H1 (cell line): ENCODE results near the gene VWF. TPM values are rescaled to one million over a fixed set of nuclear protein-coding genes. Genes with fewer than 3 reads are reported as not detected.

Source experiments
- CTCF ChIA-PET: fragments of 300-600 bp; sonication (Branson Sonifier 250); formaldehyde crosslinking; loops from one replicate; lab custom pipeline; 2021; ENCODE audit not compliant: partially characterized antibody; lab: Charles Lee
- POLR2A ChIA-PET: fragments of 300-600 bp; sonication (Branson Sonifier 250); formaldehyde crosslinking; loops from one replicate; lab custom pipeline; 2021; ENCODE audit warnings: inconsistent platforms; ENCODE audit not compliant: partially characterized antibody; lab: Charles Lee
- DNase-seq, 2 experiments: peaks; one replicate each; pipeline versions ENCODE4 v3.0.0 to v3.0.0-alpha.2; 2010 to 2022; ENCODE audit warnings: low spot score in 2 of 2, low read depth in 1 of 2, mixed read lengths in 1 of 2
- FAIRE-seq: peaks from 2 replicates; lab custom pipeline; 2011; peaks lifted over from hg19 to GRCh38; lab: Jason Lieb, UNC
- H2AFZ ChIP-seq: 2 replicates; pipeline ENCODE4 v1.8.1; 2012; ENCODE audit warnings: low read length, inconsistent platforms
- H2AK5ac ChIP-seq: 2 replicates; pipeline ENCODE4 v1.6.1; 2013; ENCODE audit warnings: low read depth, low read length
- H2BK120ac ChIP-seq: replicated peaks from 2 replicates; pipeline ENCODE3; 2013; ENCODE audit warnings: low read depth, low read length, inconsistent platforms
- H2BK12ac ChIP-seq: 2 replicates; pipeline ENCODE4 v1.6.1; 2013; ENCODE audit warnings: low read depth, low read length
- H2BK15ac ChIP-seq: 2 replicates; pipeline ENCODE4 v1.6.1; 2013; ENCODE audit warnings: low read length
- H2BK20ac ChIP-seq: 2 replicates; pipeline ENCODE4 v1.6.1; 2013; ENCODE audit warnings: low read length
- H2BK5ac ChIP-seq: 2 replicates; pipeline ENCODE4 v1.6.1; 2013; ENCODE audit warnings: low read depth, low read length
- H3K14ac ChIP-seq: 2 replicates; pipeline ENCODE4 v1.6.1; 2013; ENCODE audit warnings: inconsistent platforms; ENCODE audit not compliant: insufficient read length
- H3K18ac ChIP-seq: 2 replicates; pipeline ENCODE4 v1.6.1; 2013; ENCODE audit warnings: low read length; ENCODE audit errors: extremely low read depth
- H3K23ac ChIP-seq: 2 replicates; pipeline ENCODE4 v1.6.1; 2013; ENCODE audit warnings: inconsistent platforms; ENCODE audit not compliant: insufficient read length
- H3K23me2 ChIP-seq: 2 replicates; pipeline ENCODE4 v1.6.1; 2013; ENCODE audit warnings: low read depth, low read length
- H3K27ac ChIP-seq: 2 replicates; pipeline ENCODE4 v1.6.1; 2011; ENCODE audit warnings: low read depth, low read length, inconsistent platforms
- H3K27me3 ChIP-seq, 4 experiments: replicated peaks in 1 of 4; 1 replicate in 1 of 4; 2 replicates in 3 of 4; pipeline versions ENCODE4 v1.6.1 to v1.8.1; 2011 to 2013; ENCODE audit warnings: low read length in 3 of 4, mild to moderate bottlenecking in 3 of 4, inconsistent platforms in 2 of 4, mixed read lengths in 2 of 4, moderate library complexity in 1 of 4; ENCODE audit not compliant: control insufficient read depth in 3 of 4, insufficient read depth in 3 of 4; ENCODE audit errors: extremely low read depth in 1 of 4
- H3K36me3 ChIP-seq, 4 experiments: 2 replicates each; pipeline versions ENCODE4 v1.6.1 to v1.8.1; 2011 to 2013; ENCODE audit warnings: mild to moderate bottlenecking in 4 of 4, low read length in 3 of 4, moderate library complexity in 2 of 4, control low read depth in 1 of 4, inconsistent platforms in 1 of 4; ENCODE audit not compliant: insufficient read depth in 4 of 4, control insufficient read depth in 2 of 4
- H3K4ac ChIP-seq: replicated peaks from 2 replicates; pipeline ENCODE3; 2013; ENCODE audit warnings: low read length, low read depth, mixed read lengths, inconsistent platforms; ENCODE audit not compliant: insufficient read length
- H3K4me1 ChIP-seq, 4 experiments: replicated peaks in 1 of 4; 1 replicate in 1 of 4; 2 replicates in 3 of 4; pipeline versions ENCODE4 v1.6.1 to v1.8.1; 2011 to 2013; ENCODE audit warnings: low read length in 3 of 4, inconsistent platforms in 2 of 4, mixed read lengths in 1 of 4; ENCODE audit not compliant: insufficient read depth in 4 of 4, control insufficient read depth in 3 of 4
- H3K4me2 ChIP-seq, 2 experiments: 2 replicates each; pipeline versions ENCODE4 v1.6.1 to v1.8.1; 2011 to 2013; ENCODE audit warnings: low read depth in 2 of 2, low read length in 2 of 2, control low read depth in 1 of 2, inconsistent platforms in 1 of 2, mild to moderate bottlenecking in 1 of 2; ENCODE audit not compliant: insufficient read depth in 1 of 2
- H3K4me3 ChIP-seq, 4 experiments: fragments of 200-600, 300-600 bp in 1 of 4; sonication (generic), shearing (Covaris generic), sonication (Bioruptor Twin) in 1 of 4; 2 replicates each; pipeline versions ENCODE4 v1.5.1 to v1.8.1; 2011 to 2016; ENCODE audit warnings: low read length in 4 of 4, low read depth in 3 of 4, control low read depth in 2 of 4, inconsistent platforms in 2 of 4, mild to moderate bottlenecking in 2 of 4, mixed read lengths in 1 of 4, moderate library complexity in 1 of 4; ENCODE audit not compliant: insufficient read depth in 2 of 4; ENCODE audit errors: extremely low read depth in 1 of 4
- H3K56ac ChIP-seq: replicated peaks from 2 replicates; pipeline ENCODE3; 2013; ENCODE audit warnings: low read depth, mild to moderate bottlenecking, mixed read lengths, low read length, inconsistent platforms; ENCODE audit not compliant: insufficient read length
- H3K79me1 ChIP-seq: 2 replicates; pipeline ENCODE4 v1.6.1; 2013; ENCODE audit warnings: low read depth, low read length, control low read depth
- H3K79me2 ChIP-seq, 2 experiments: 2 replicates each; pipeline versions ENCODE4 v1.6.1 to v1.8.1; 2012 to 2013; ENCODE audit warnings: low read length in 2 of 2, mild to moderate bottlenecking in 2 of 2, inconsistent platforms in 1 of 2; ENCODE audit not compliant: insufficient read depth in 2 of 2, control insufficient read depth in 1 of 2
- H3K9ac ChIP-seq, 4 experiments: replicated peaks in 1 of 4; 1 replicate in 1 of 4; 2 replicates in 3 of 4; pipeline versions ENCODE4 v1.6.1 to v1.8.1; 2011 to 2013; ENCODE audit warnings: low read depth in 3 of 4, low read length in 3 of 4, control low read depth in 2 of 4, mild to moderate bottlenecking in 2 of 4, moderate library complexity in 2 of 4, inconsistent platforms in 1 of 4; ENCODE audit errors: extremely low read depth in 1 of 4
- H3K9me3 ChIP-seq, 2 experiments: 2 replicates each; pipeline versions ENCODE4 v1.6.1 to v1.8.1; 2012 to 2013; ENCODE audit warnings: mild to moderate bottlenecking in 2 of 2, moderate library complexity in 2 of 2, control low read depth in 1 of 2, inconsistent platforms in 1 of 2, low read depth in 1 of 2, low read length in 1 of 2, mixed read lengths in 1 of 2; ENCODE audit not compliant: insufficient read depth in 2 of 2
- H4K20me1 ChIP-seq, 2 experiments: replicated peaks in 1 of 2; 2 replicates each; pipeline versions ENCODE3 to v1.8.1; 2011 to 2013; ENCODE audit warnings: inconsistent platforms in 2 of 2, low read length in 2 of 2, mild to moderate bottlenecking in 1 of 2; ENCODE audit not compliant: insufficient read depth in 2 of 2, control insufficient read depth in 1 of 2
- H4K5ac ChIP-seq: 2 replicates; pipeline ENCODE4 v1.6.1; 2013; ENCODE audit warnings: low read length, low read depth, mixed read lengths, inconsistent platforms; ENCODE audit not compliant: insufficient read length
- H4K8ac ChIP-seq: 2 replicates; pipeline ENCODE4 v1.8.0; 2013; ENCODE audit warnings: mild to moderate bottlenecking, moderate library complexity, low read length, inconsistent platforms; ENCODE audit not compliant: insufficient read depth; ENCODE audit errors: extremely low read depth
- H4K91ac ChIP-seq: replicated peaks from 2 replicates; pipeline ENCODE3; 2013; ENCODE audit warnings: low read length, mixed read lengths, inconsistent platforms; ENCODE audit not compliant: insufficient read length
- ATF3 ChIP-seq: IDR thresholded peaks from 2 replicates; pipeline ENCODE4 v1.6.1; 2011; ENCODE audit warnings: low read depth, mild to moderate bottlenecking, low read length; ENCODE audit not compliant: insufficient read depth
- BRCA1 ChIP-seq: IDR thresholded peaks from 2 replicates; pipeline ENCODE4 v1.6.1; 2012; ENCODE audit warnings: low read depth, low read length, improper control_type of control experiment
- CTCF ChIP-seq, 3 experiments: IDR thresholded peaks; 1 replicate in 2 of 3; 2 replicates in 1 of 3; pipeline versions ENCODE4 v1.5.1 to v1.6.1; 2011; ENCODE audit warnings: low read length in 3 of 3, mild to moderate bottlenecking in 3 of 3, inconsistent platforms in 2 of 3, low read depth in 1 of 3, moderate library complexity in 1 of 3; ENCODE audit not compliant: insufficient read depth in 1 of 3; ENCODE audit errors: control extremely low read depth in 1 of 3
- SAP30 ChIP-seq: fragments of 300-600 bp; sonication (generic); IDR thresholded peaks from 2 replicates; pipeline ENCODE4 v1.7.1; 2012; ENCODE audit warnings: low read length, moderate library complexity, mild to moderate bottlenecking, inconsistent platforms; ENCODE audit not compliant: insufficient read depth, insufficient replicate concordance
- SIN3A ChIP-seq, 2 experiments: IDR thresholded peaks in 1 of 2; conservative IDR thresholded peaks in 1 of 2; 2 replicates each; pipeline ENCODE4 v1.6.1; 2011 to 2012; ENCODE audit warnings: low read length in 2 of 2, improper control_type of control experiment in 1 of 2, low read depth in 1 of 2, mild to moderate bottlenecking in 1 of 2
- SP4 ChIP-seq: IDR thresholded peaks from 2 replicates; pipeline ENCODE4 v1.6.1; 2012; ENCODE audit warnings: low read length, inconsistent platforms
- SUZ12 ChIP-seq: fragments of 200-600 bp; sonication (generic); IDR thresholded peaks from 2 replicates; pipeline ENCODE4 v1.6.1; 2012; ENCODE audit warnings: mild to moderate bottlenecking, inconsistent platforms, low read length, moderate library complexity, mixed read lengths
- TBP ChIP-seq: IDR thresholded peaks from 2 replicates; pipeline ENCODE4 v1.6.1; 2011; ENCODE audit warnings: low read depth, low read length, improper control_type of control experiment
- TCF12 ChIP-seq: IDR thresholded peaks from 2 replicates; pipeline ENCODE4 v1.6.1; 2011; ENCODE audit warnings: low read depth, mild to moderate bottlenecking, low read length
- TEAD4 ChIP-seq: IDR thresholded peaks from 2 replicates; pipeline ENCODE4 v1.6.1; 2012; ENCODE audit warnings: low read depth, low read length, inconsistent platforms, mixed read lengths
- WGBS, 2 experiments: shearing (Covaris generic) in 1 of 2; methylation state at CpG; one replicate each; pipeline versions ENCODE4 v1.1.6 to v1.1.7; 2013 to 2015; ENCODE audit warnings: low lambda C conversion rate in 2 of 2, mixed read lengths in 2 of 2, inconsistent platforms in 1 of 2, low coverage in 1 of 2, missing lambda C conversion rate in 1 of 2; ENCODE audit not compliant: insufficient replicate concordance in 2 of 2, insufficient coverage in 1 of 2, insufficient read length in 1 of 2; ENCODE audit errors: extremely low coverage in 1 of 2, missing lambda C conversion rate in 1 of 2; 5-methylcytosine and 5-hydroxymethylcytosine counted together
- polyA plus RNA-seq, 7 experiments: library from polyadenylated mRNA; depleted of rRNA in 3 of 7; stranded (reverse) in 5 of 7; unstranded in 2 of 7; fragments of >200 nt in 5 of 7; fragments of 200-250 nt in 2 of 7; gene quantifications; 1 replicate in 5 of 7; 2 replicates in 1 of 7; 4 replicates in 1 of 7; pipeline versions ENCODE4 v1.2.1 to v1.2.3, GENCODE V29; 2011 to 2013; ENCODE audit warnings: missing spikeins in 2 of 7, mixed read lengths in 2 of 7
- total RNA-seq: library from RNA; stranded (reverse); fragmentation: NEBNext Ultra II Directional; extraction: Animal tissue kit (Norgen Biotek cat#: 25700); gene quantifications from 2 replicates; pipeline ENCODE4 v1.2.1, GENCODE V29; 2021

The VWF gene
- total and polyA plus RNA-seq, 2 of the 8 experiments (the other 6 are each of a cell fraction or from before 2014, with no cell fraction given), result 0.39 to 0.60 TPM

GRCh38 chr12:5953835-5954586, 170.5 kb downstream of the VWF start:
- H3K23ac ChIP-seq, result no peak overlapping the region
- H3K14ac ChIP-seq, result no peak overlapping the region
- H3K4ac ChIP-seq, result no peak overlapping the region
- H3K79me2 ChIP-seq, result no peaks in the 10 kb centered on the region
- no peak overlapping the region for H2BK20ac ChIP-seq
- H3K27me3 ChIP-seq, result no peaks in the 10 kb centered on the region
- no peak overlapping the region for H3K18ac ChIP-seq
- no peak overlapping the region for H3K56ac ChIP-seq
- H2BK12ac ChIP-seq, result no peak overlapping the region
- no peak overlapping the region for H4K8ac ChIP-seq
- H3K9me3 ChIP-seq, result no peaks in the 10 kb centered on the region
- no peaks in the 10 kb centered on the region for H4K20me1 ChIP-seq
- no peak for DNase-seq
- no peaks in the 10 kb centered on the region for H3K4me1 ChIP-seq
- no peak overlapping the region for H2BK15ac ChIP-seq
- H2BK5ac ChIP-seq, result no peak overlapping the region
- H4K5ac ChIP-seq, result no peak overlapping the region
- H3K23me2 ChIP-seq, result no peaks in the 10 kb centered on the region
- ChIA-PET CTCF (interaction anchor here (1.2 kb wide), 1 partner anchor 13 kb away, joined by 6 read pairs; no protein-coding TSS in a partner anchor), POLR2A (no interaction called here)
- H3K4me2 ChIP-seq, result no peak overlapping the region
- H3K36me3 ChIP-seq, result no peaks in the 10 kb centered on the region
- H2AK5ac ChIP-seq, result no peak overlapping the region
- H4K91ac ChIP-seq, result no peak overlapping the region
- no peak overlapping the region for H3K4me3 ChIP-seq
- WGBS, 2 experiments, result 78% methylated on average over 5 of the region's 5 CpGs; no CpG with 5 or more reads in 1 of the 2 experiments
- no peaks in the 10 kb centered on the region for H3K79me1 ChIP-seq
- no peak overlapping the region for H3K27ac ChIP-seq
- no peak overlapping the region for H2BK120ac ChIP-seq
- no peak for FAIRE-seq
- H2AFZ ChIP-seq, result no peak overlapping the region
- no peak overlapping the region for H3K9ac ChIP-seq
- no peak for TF ChIP-seq CTCF (IDR thresholded peaks at IDR 0.05; ENCODE audit: control extremely low read depth in 1 of 3, insufficient read depth in 1 of 3, low read depth in 1 of 3, low read length in 3 of 3)
- TF ChIP-seq TBP, result no peak
- TF ChIP-seq SUZ12, result no peak
- no peak for TF ChIP-seq SIN3A (conservative IDR thresholded peaks at IDR 0.05 in 1 of 2, IDR thresholded peaks at IDR 0.05 in 1 of 2; ENCODE audit: low read depth in 1 of 2, low read length in 2 of 2)
- no peak for TF ChIP-seq TCF12
- no peak for TF ChIP-seq TEAD4
- no peak for TF ChIP-seq SP4
- TF ChIP-seq BRCA1, result no peak
- TF ChIP-seq ATF3, result no peak
- TF ChIP-seq SAP30, result no peak
